ENCODE results near the gene KCNAB1.

DNA sequence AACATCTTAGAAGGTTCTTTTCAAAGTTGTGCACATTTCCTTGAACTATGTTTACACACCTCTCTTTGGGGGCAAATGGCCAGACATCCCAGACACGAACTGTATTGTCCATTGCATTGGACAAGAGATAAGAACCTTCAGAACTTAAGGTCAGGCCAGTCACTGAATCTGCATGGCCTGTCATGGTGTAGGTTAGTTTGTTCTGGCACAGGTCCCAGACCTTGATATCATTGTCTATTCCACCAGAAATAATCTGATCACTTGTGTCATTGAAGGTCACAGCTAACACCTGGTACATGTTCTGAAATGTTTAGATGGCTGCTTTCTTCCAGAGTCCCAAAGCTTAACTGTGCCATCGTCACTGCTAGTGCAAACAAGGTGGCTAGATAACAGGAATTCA is 55.7 kb downstream of the KCNAB1 start:
- TF ChIP-seq EP300 (IDR thresholded peaks at IDR 0.05): no peak
- TF ChIP-seq, protein P1, sequence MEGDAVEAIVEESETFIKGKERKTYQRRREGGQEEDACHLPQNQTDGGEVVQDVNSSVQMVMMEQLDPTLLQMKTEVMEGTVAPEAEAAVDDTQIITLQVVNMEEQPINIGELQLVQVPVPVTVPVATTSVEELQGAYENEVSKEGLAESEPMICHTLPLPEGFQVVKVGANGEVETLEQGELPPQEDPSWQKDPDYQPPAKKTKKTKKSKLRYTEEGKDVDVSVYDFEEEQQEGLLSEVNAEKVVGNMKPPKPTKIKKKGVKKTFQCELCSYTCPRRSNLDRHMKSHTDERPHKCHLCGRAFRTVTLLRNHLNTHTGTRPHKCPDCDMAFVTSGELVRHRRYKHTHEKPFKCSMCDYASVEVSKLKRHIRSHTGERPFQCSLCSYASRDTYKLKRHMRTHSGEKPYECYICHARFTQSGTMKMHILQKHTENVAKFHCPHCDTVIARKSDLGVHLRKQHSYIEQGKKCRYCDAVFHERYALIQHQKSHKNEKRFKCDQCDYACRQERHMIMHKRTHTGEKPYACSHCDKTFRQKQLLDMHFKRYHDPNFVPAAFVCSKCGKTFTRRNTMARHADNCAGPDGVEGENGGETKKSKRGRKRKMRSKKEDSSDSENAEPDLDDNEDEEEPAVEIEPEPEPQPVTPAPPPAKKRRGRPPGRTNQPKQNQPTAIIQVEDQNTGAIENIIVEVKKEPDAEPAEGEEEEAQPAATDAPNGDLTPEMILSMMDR (IDR thresholded peaks at IDR 0.05): no peak

Data from tibial nerve (tissue), 4 donors.